MCF 10A (cell line): ENCODE results near the gene PRAC1. TPM values are rescaled to one million over a fixed set of nuclear protein-coding genes. Genes with fewer than 3 reads are reported as not detected.
"Not testable (repeated sequence)": the region's sequence is repeated elsewhere in the genome, so short reads cannot be mapped to it uniquely, and the experiment has no call there.

Experiments used
- BruUV-seq: library from RNA; stranded (reverse); fragments of 400-500 nt; replicated peaks from 2 replicates; lab custom pipeline; 2021; lab: Mats Ljungman, UMichigan
- CTCF ChIA-PET: fragments of 300-600 bp; sonication (Branson Sonifier 250); formaldehyde crosslinking; extraction: SDS; loops from one replicate; lab custom pipeline; 2021; ENCODE audit warnings: antibody characterized with exemption, inconsistent platforms; lab: Yijun Ruan, JAX
- POLR2A ChIA-PET: fragments of 300-600, 350-650 bp; sonication (Branson Sonifier 250); formaldehyde crosslinking; extraction: SDS; loops from one replicate; lab custom pipeline; 2020; ENCODE audit warnings: antibody characterized with exemption, inconsistent platforms; lab: Yijun Ruan, JAX
- DNase-seq: peaks from one replicate; pipeline ENCODE4 v3.0.0-alpha.2; 2018; ENCODE audit not compliant: unreplicated experiment
- H3K27ac Mint-ChIP-seq: one replicate; pipeline ENCODE4 v1.8.0; 2022; ENCODE audit warnings: mild to moderate bottlenecking, low read depth, mixed read lengths; ENCODE audit not compliant: unreplicated experiment
- H3K27me3 Mint-ChIP-seq: one replicate; pipeline ENCODE4 v1.8.0; 2022; ENCODE audit warnings: mixed read lengths; ENCODE audit not compliant: insufficient read depth, unreplicated experiment
- H3K36me3 Mint-ChIP-seq: one replicate; pipeline ENCODE4 v1.8.0; 2022; ENCODE audit warnings: mild to moderate bottlenecking, moderate library complexity, mixed read lengths; ENCODE audit not compliant: insufficient read depth, unreplicated experiment
- H3K4me1 Mint-ChIP-seq: one replicate; pipeline ENCODE4 v1.8.0; 2022; ENCODE audit warnings: mixed read lengths; ENCODE audit not compliant: insufficient read depth, unreplicated experiment
- H3K4me3 Mint-ChIP-seq: one replicate; pipeline ENCODE4 v1.8.0; 2022; ENCODE audit warnings: mild to moderate bottlenecking, moderate library complexity, mixed read lengths; ENCODE audit not compliant: unreplicated experiment
- H3K9me3 Mint-ChIP-seq: one replicate; pipeline ENCODE4 v1.8.0; 2022; ENCODE audit warnings: mixed read lengths; ENCODE audit not compliant: unreplicated experiment
- CTCF ChIP-seq: fragments of 200-600 bp; IDR thresholded peaks from one replicate; pipeline ENCODE4 v1.8.0; 2022; ENCODE audit warnings: antibody characterized with exemption, mild to moderate bottlenecking; ENCODE audit not compliant: unreplicated experiment
- intact Hi-C: fragments of 100-400 bp; cut with micrococcal nuclease; formaldehyde crosslinking; loops from 2 replicates; pipeline ENCODE4 v1.14.1; 2022
- total RNA-seq: library from RNA; stranded (reverse); gene quantifications from 2 replicates; pipeline ENCODE4 v1.2.3, GENCODE V29; 2022

Gene PRAC1
- total RNA-seq, 1 experiment from 2014 or later: not detected

GRCh38 chr17:48717367-48718226, 4.7 kb downstream of the PRAC1 start:
- ChIA-PET POLR2A (interaction anchor here (0.9 to 1.3 kb wide), 4 partner anchors 8 to 38 kb away, joined by 3 to 4 read pairs (median 3); no protein-coding TSS in a partner anchor), CTCF (interaction anchor here (0.6 to 2.3 kb wide), 6 partner anchors 10 to 473 kb away, joined by 3 to 10 read pairs (median 4); partner anchors contain the start of gene CALCOCO2)
- Mint-ChIP-seq H3K4me1 (no peaks in the 10 kb centered on the region), H3K27me3 (peaks cover 40% of the 10 kb centered on the region), H3K4me3 (no peak overlapping the region), H3K36me3 (no peaks in the 10 kb centered on the region), H3K9me3 (no peaks in the 10 kb centered on the region), H3K27ac (no peak overlapping the region)
- no peak for TF ChIP-seq CTCF
- DNase-seq: no peak
- BruUV-seq: no TSS peak
- intact Hi-C loops: no loop called here

GRCh38 chr17:48716549-48716948, 5.8 kb downstream of the PRAC1 start:
- H3K27ac Mint-ChIP-seq, H3K4me1 Mint-ChIP-seq, DNase-seq, H3K4me3 Mint-ChIP-seq, H3K9me3 Mint-ChIP-seq, H3K36me3 Mint-ChIP-seq, BruUV-seq, intact Hi-C loops: not testable (repeated sequence)
- H3K27me3 Mint-ChIP-seq: peaks cover 45% of the 10 kb centered on the region
- POLR2A ChIA-PET: interaction anchor here (0.9 to 1.3 kb wide), 3 partner anchors 9 to 32 kb away, joined by 3 to 4 read pairs (median 3); no protein-coding TSS in a partner anchor
- CTCF ChIA-PET: interaction anchor here (0.6 to 2.3 kb wide), 4 partner anchors 38 to 329 kb away, joined by 3 to 10 read pairs (median 5); no protein-coding TSS in a partner anchor

DNA sequence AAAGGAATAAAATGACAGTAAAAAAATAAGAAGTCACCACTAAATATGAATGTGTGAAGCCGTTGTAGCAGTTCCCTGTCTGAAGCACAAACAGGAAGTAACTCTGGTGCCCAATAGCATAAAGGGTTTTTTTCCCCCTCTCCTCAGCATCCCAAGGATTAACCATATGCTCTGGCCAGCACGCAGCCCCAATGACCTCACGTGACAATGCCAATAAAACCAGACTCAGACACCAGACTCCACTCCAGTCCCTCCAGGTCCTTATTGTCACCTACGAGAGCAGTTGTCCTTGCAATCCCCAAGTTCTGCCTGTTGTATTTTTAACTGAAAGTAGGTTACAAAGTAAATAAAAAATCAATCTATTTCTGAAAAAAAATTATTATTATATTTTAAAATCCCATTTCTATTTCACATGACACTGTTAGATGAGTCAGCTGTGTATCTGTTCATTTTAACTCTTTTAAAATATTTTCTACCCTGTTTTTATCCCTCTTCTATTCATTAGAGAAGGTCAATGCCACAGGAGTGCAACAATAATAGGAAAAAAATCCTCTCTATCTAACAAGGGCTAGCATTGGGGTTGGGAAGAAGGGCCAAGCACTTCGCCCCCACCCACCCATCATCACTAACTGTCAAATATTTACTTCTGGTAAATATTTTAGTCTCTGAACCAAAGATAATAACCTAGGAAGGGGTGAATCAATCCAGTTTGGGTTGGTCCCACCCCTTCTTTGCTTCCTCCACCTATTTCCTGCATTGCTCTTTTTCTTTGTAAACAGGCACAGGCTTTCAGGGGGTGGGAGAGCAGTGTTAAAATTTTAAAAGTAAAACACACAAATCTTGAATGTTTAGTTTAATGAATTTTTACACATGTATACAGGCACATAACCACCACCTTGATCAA, 6.6 kb downstream of the PRAC1 start:
- H3K4me1 Mint-ChIP-seq: no peaks in the 10 kb centered on the region
- BruUV-seq: no TSS peak
- intact Hi-C loops: no loop called here
- no peak for DNase-seq
- CTCF ChIA-PET: interaction anchor here (0.7 to 1.0 kb wide), 2 partner anchors 9 to 12 kb away, joined by 3 read pairs; no protein-coding TSS in a partner anchor
- no peak overlapping the region for H3K4me3 Mint-ChIP-seq
- POLR2A ChIA-PET: interaction anchor here (0.7 to 1.3 kb wide), 3 partner anchors 13 to 229 kb away, joined by 3 to 4 read pairs (median 3); partner anchors contain the start of gene SNF8
- no peak for TF ChIP-seq CTCF
- no peaks in the 10 kb centered on the region for H3K9me3 Mint-ChIP-seq
- no peaks in the 10 kb centered on the region for H3K36me3 Mint-ChIP-seq
- H3K27ac Mint-ChIP-seq: no peak overlapping the region
- peaks cover 52% of the 10 kb centered on the region for H3K27me3 Mint-ChIP-seq

DNA sequence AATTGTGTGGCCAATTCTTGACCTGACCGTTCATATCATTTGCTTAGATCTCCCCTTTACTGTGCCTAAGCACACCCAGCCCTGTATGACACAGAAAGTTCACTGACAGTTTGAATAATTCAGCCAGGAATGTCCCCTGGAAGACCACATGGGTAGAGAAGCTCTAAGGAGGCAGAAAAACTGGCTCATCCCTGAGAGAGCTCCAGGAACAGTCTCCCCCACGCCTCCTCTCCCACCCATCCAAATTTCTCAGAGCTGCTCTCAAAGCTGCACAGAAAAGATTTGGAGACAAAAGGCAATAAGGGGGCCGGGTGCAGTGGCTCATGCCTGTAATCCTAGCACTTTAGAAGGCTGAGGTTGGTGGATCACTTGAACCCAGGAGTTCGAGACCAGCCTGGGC, 11.2 kb downstream of the PRAC1 start:
- Mint-ChIP-seq H3K27ac (no peak overlapping the region), H3K36me3 (no peaks in the 10 kb centered on the region)
- no TSS peak for BruUV-seq

More for the DNA sequence above, 11.2 kb downstream of the PRAC1 start:
- ChIA-PET POLR2A (interaction anchor here (1.4 kb wide), 1 partner anchor 9 kb away, joined by 5 read pairs; no protein-coding TSS in a partner anchor), CTCF (interaction anchor here (0.7 to 3.0 kb wide), 3 partner anchors 10 to 32 kb away, joined by 3 to 11 read pairs (median 3); no protein-coding TSS in a partner anchor)
- TF ChIP-seq CTCF: no peak
- Mint-ChIP-seq H3K4me3 (no peak overlapping the region), H3K9me3 (no peaks in the 10 kb centered on the region), H3K4me1 (no peaks in the 10 kb centered on the region), H3K27me3 (peaks cover 79% of the 10 kb centered on the region)
- intact Hi-C loops: no loop called here
- DNase-seq: no peak
